ENCODE results near the gene AKR1B15.
"Not testable (repeated sequence)": the region's sequence is repeated elsewhere in the genome, so short reads cannot be mapped to it uniquely, and the experiment has no call there.

Gene AKR1B15

DNA sequence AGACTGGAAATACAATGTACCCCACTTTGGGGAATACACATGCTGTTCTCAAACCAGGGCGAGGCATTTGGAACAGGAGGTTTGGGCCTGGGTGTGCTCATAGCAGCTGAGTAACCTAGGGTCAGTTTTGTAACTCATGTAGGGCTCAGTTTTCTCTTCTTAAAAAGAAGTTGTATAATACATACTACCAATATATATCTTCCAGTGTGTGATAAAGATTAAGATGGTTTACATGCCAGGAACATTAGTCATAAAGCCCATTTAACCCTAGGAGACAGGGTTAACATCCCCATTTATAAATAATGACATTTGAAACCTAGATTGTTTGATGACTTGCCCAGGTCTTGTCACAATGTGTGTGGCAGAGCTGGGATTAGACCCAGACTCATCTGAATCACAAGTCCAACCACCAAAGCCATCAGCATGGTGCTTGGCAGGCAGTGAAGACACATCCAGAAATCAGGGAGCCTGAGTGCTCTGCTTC lies 15.6 kb upstream of the AKR1B15 start:
- TF ChIP-seq, protein P1, sequence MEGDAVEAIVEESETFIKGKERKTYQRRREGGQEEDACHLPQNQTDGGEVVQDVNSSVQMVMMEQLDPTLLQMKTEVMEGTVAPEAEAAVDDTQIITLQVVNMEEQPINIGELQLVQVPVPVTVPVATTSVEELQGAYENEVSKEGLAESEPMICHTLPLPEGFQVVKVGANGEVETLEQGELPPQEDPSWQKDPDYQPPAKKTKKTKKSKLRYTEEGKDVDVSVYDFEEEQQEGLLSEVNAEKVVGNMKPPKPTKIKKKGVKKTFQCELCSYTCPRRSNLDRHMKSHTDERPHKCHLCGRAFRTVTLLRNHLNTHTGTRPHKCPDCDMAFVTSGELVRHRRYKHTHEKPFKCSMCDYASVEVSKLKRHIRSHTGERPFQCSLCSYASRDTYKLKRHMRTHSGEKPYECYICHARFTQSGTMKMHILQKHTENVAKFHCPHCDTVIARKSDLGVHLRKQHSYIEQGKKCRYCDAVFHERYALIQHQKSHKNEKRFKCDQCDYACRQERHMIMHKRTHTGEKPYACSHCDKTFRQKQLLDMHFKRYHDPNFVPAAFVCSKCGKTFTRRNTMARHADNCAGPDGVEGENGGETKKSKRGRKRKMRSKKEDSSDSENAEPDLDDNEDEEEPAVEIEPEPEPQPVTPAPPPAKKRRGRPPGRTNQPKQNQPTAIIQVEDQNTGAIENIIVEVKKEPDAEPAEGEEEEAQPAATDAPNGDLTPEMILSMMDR (IDR thresholded peaks at IDR 0.05; ENCODE audit: insufficient read depth, low read length, poor library complexity, severe bottlenecking), result no peak

DNA sequence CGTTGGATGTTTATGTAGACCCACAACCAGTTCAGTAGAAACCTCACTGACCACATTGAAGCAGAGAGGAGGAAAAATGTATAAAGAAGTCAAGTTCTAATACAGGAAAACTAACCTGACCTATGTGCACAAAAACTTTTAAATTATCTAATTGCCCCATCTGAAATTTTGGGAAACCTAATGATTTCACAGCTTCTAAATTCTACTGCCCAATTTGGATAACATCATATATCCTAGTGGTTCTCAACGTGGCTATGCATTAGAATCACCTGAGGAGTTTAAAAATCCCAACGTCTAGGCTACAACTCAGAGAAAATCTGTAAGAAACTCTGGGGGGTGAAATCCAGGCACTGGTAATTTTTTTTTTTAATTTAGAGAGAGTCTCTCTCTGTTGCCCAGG lies 14.3 kb upstream of the AKR1B15 start:
- H3K36me3 ChIP-seq (ENCODE audit: control insufficient read depth, insufficient read depth, low read length), result no peaks in the 10 kb centered on the region
- TF ChIP-seq, protein P1 (IDR thresholded peaks at IDR 0.05; ENCODE audit: insufficient read depth, low read length, poor library complexity, severe bottlenecking), result no peak
- H3K27me3 ChIP-seq (replicated peaks; ENCODE audit: control insufficient read depth, insufficient read depth, low read length), result no peaks in the 10 kb centered on the region; the same call in 1 of the 2 replicates
- DNase-seq (ENCODE audit: extremely low read depth, insufficient read length), result no peak
- no peak overlapping the region for H3K4me3 ChIP-seq (replicated peaks; ENCODE audit: low read depth, low read length)

More for the DNA sequence above, 15.6 kb upstream of the AKR1B15 start:
- no peak overlapping the region for H3K4me3 ChIP-seq (replicated peaks; ENCODE audit: low read depth, low read length)
- DNase-seq (ENCODE audit: extremely low read depth, insufficient read length), result no peak
- no peaks in the 10 kb centered on the region; the same call in 1 of the 2 replicates for H3K27me3 ChIP-seq (replicated peaks; ENCODE audit: control insufficient read depth, insufficient read depth, low read length)
- no peaks in the 10 kb centered on the region for H3K36me3 ChIP-seq (ENCODE audit: control insufficient read depth, insufficient read depth, low read length)

- DNase-seq (ENCODE audit: extremely low read depth, insufficient read length), result no peak
- H3K27me3 ChIP-seq (replicated peaks; ENCODE audit: control insufficient read depth, insufficient read depth, low read length), result no peaks in the 10 kb centered on the region; the same call in 1 of the 2 replicates
- no peaks in the 10 kb centered on the region for H3K36me3 ChIP-seq (ENCODE audit: control insufficient read depth, insufficient read depth, low read length)
- H3K4me3 ChIP-seq (replicated peaks; ENCODE audit: low read depth, low read length), result no peak overlapping the region
- TF ChIP-seq, protein P1 (IDR thresholded peaks at IDR 0.05; ENCODE audit: insufficient read depth, low read length, poor library complexity, severe bottlenecking), result no peak
Measured at GRCh38 chr7:134535272-134535918, 13.5 kb upstream of the AKR1B15 start.

GRCh38 chr7:134535919-134536299 lies 13.0 kb upstream of the AKR1B15 start:
- H3K4me3 ChIP-seq (replicated peaks; ENCODE audit: low read depth, low read length), result no peak overlapping the region
- H3K27me3 ChIP-seq (replicated peaks; ENCODE audit: control insufficient read depth, insufficient read depth, low read length), result no peaks in the 10 kb centered on the region; the same call in 1 of the 2 replicates
- TF ChIP-seq, protein P1 (IDR thresholded peaks at IDR 0.05; ENCODE audit: insufficient read depth, low read length, poor library complexity, severe bottlenecking), result no peak
- DNase-seq (ENCODE audit: extremely low read depth, insufficient read length), result no peak
- H3K36me3 ChIP-seq (ENCODE audit: control insufficient read depth, insufficient read depth, low read length), result no peaks in the 10 kb centered on the region

DNA sequence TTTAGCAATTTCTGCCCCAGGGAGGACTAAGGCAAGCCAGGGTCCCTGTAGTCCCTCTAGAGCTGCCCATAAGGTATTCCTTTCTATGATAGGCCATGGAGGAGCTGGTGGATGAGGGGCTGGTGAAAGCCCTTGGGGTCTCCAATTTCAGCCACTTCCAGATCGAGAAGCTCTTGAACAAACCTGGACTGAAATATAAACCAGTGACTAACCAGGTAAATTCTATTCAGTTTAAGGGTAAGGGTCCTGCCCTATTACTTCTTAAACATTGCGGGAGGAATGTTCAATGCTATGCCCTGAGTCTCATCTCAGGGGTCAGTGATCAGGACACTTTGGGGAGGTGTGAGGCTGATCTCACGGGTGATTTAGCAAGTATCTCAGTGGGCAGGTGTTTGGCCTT lies 12.4 kb upstream of the AKR1B15 start:
- not testable (repeated sequence) for DNase-seq (ENCODE audit: extremely low read depth, insufficient read length); H3K4me3 ChIP-seq (replicated peaks; ENCODE audit: low read depth, low read length); H3K27me3 ChIP-seq (replicated peaks; ENCODE audit: control insufficient read depth, insufficient read depth, low read length); H3K36me3 ChIP-seq (ENCODE audit: control insufficient read depth, insufficient read depth, low read length)

DNA sequence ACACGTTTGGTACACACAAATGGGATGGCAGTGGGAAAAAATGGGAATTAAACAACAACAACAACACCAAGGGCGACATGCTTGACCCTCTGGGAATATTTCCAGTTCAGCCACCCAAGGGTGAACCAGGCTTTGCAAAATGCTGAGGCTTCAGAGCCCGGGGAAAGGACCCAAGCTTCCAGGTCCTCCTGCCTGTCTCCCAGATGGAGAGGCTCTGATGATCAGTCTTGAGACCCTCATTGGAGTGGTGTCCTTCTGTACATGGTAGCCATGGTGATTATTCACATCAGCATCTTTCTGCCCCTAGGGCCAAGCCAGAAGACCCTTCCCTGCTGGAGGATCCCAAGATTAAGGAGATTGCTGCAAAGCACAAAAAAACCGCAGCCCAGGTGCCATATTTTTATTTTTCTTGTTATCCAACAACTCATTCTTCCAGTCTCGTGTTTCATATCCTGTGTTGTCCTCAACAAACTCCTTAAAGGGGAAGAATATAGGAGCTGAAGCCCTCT lies 11.6 kb upstream of the AKR1B15 start:
- not testable (repeated sequence) for DNase-seq (ENCODE audit: extremely low read depth, insufficient read length); H3K36me3 ChIP-seq (ENCODE audit: control insufficient read depth, insufficient read depth, low read length); H3K4me3 ChIP-seq (replicated peaks; ENCODE audit: low read depth, low read length); H3K27me3 ChIP-seq (replicated peaks; ENCODE audit: control insufficient read depth, insufficient read depth, low read length)
